GM19193 (cell line): ENCODE results near the gene TUBGCP3.

Source experiments
- POLR2A ChIP-seq: IDR thresholded peaks from 4 replicates; pipeline ENCODE4 v1.6.1; 2011; ENCODE audit not compliant: insufficient read depth, insufficient read length; ENCODE audit errors: extremely low read depth

TUBGCP3 gene

GRCh38 chr13:112592181-112592580, 4.2 kb upstream of the TUBGCP3 start:
- TF ChIP-seq POLR2A: no peak

DNA sequence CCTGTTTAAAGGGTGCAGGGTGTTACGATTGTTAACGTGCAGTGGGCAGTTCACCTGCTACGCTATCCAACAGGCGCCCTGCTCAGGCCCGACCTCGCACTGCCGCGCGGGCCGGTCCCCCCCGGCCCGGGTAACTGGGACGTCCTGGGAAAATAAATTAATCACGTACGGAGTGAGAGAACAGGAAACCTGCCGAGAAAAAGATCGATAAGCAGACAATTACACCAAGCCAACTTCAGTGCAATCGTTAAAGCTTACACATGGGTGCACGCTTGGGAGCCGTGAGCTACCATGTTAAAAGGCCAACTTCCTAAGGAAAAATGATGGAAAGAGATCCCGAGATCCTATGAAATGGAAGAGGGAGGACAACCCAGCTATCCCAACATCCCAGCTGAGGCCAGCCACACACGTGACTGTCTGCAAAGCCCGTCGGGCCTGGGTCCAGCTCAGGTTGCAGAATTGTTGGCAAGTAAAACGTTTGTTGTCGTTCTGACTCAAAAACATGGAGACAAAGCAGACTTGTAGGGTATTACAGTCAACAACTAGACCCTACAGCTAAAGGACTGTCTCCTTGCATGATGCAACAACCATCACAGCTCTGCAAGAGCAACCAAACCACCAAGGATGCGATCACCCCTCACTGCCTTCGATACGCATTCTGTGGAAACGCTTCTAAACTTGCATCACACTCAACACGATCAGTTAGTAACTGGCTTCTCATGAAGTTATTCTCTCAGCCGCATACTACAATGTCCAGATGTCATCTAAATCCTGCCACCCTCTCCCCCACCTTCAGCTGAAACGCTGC, 741 bp upstream of the TUBGCP3 start:
- TF ChIP-seq POLR2A: no peak

- no peak for TF ChIP-seq POLR2A
Observed at GRCh38 chr13:112587212-112587763, 665 bp downstream of the TUBGCP3 start.

DNA sequence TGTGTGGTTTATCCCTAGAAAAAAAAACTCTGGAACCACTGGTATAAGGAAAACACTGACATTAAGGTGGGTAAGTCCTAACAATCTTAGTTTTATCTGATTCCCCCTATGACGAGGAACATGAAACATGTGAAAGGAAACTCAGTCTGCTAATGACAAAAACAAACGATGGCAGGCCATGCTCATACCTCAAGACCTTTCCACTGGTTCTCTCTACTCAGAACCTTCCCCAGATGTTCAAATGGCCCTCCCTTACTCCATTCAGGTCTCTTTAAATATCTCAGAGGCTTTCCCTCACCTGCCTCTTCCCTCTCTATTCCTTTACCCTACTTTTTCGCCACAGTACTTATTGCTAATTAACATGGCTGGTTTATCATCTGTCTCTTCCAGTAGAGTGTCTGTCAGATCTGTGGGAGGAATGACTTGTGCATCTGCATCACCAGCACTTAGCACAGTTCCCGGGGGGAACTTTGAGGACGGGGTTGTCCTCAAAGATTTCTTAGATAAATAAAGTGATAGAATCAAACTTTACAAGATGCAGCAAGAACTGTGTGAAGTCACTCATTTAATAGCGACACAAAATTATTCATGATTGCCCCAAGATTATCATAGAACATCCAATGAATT, 1.5 kb downstream of the TUBGCP3 start:
- no peak for TF ChIP-seq POLR2A

- no peak for TF ChIP-seq POLR2A
Observed at GRCh38 chr13:112583592-112584277, 4.2 kb downstream of the TUBGCP3 start.

GRCh38 chr13:112582263-112582662, 5.7 kb downstream of the TUBGCP3 start:
- no peak for TF ChIP-seq POLR2A

DNA sequence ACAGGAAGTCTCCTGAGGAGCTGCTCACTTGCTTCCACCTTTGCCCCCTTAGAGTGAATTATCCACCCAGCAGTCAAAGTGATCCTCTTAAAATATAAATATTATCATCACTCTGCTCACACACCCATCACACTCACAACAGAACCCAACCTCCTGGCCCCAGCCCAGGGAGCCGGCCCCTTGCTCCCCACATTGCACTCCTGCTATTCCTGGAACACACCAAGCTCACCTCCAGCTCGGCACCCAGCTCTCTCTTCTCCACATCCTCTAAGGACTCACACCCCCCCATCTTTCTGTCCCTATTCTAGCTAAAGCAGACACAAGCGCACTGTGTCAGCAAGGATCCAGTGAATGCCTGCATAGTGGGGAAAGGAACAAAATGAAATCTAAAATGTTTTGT, 7.0 kb downstream of the TUBGCP3 start:
- no peak for TF ChIP-seq POLR2A

DNA sequence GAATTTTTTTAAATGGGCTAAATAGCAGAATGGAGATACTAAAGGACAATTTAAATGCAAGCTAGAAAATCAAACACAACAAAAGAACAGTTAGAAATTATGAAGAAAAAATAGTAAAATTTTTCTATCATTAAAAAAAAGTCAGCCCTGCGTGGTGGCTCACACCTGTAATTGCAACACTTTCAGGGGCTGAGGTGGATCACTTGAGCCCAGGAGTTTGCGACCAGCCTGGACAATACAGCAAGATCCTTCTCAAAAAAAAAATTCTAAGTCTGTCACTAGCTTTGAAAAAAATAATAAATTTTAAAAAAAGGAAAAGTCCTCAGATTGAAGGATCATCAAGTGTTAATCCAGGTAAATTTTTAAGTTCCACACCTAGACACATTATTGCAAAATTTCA, 7.7 kb downstream of the TUBGCP3 start:
- TF ChIP-seq POLR2A: no peak

DNA sequence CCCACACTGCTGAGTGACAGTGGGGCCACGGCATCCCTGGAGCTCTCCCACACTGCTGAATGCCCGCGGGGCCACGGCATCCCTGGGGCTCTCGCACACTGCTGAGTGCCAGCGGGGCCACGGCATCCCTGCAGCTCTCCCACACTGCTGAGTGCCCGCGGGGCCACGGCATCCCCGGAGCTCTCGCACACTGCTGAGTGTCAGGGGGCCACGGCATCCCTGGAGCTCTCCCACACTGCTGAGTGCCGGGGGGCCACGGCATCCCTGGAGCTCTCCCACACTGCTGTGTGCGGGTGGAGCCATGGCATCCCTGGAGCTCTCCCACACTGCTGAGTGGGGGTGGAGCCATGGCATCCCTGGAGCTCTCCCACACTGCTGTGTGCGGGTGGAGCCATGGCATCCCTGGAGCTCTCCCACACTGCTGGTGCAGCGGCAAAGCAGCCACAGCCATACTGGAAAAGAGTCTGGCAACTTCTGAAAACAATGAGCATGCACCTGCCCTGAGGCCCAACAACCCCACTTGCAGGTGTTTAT, 8.6 kb downstream of the TUBGCP3 start:
- TF ChIP-seq POLR2A: no peak

DNA sequence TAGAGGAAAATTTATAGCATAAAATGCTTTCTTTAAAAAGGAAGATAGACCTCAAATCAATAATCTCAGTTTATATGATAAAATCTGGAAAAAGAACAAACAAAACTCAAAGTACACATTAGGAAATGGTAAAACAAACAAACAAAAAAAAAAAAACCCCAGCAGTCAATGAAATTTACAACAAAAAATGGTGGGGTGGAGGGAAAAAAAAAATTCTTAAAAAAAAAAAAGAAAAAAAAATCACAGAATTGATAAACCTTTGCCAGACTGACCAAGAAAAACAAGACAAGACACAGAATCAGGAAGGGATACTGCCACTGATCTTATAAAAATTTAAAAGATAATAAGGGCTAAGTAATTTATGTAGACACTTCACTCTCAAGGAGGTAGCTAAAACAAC, 11.2 kb downstream of the TUBGCP3 start:
- no peak for TF ChIP-seq POLR2A

DNA sequence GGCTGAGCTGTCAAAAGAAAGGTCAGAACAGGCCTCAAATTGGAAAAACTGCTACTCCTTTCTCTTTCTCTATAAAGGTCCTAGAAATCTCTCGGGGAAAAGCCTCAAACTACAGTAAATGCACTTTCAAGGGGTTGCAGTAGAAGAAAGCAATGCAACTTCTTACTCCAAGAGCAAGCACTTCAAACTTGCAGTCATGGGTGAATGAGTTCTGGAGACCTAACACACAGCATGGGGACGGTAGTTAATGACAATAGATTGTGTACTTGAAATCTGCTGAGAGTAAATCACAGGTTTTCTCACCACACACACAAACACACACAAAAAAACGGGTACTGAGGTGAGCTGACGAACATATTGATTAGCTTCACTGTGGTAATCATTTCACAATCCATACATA, 11.8 kb downstream of the TUBGCP3 start:
- no peak for TF ChIP-seq POLR2A

GRCh38 chr13:112575675-112576074, 12.3 kb downstream of the TUBGCP3 start:
- no peak for TF ChIP-seq POLR2A

- no peak for TF ChIP-seq POLR2A
Observed at GRCh38 chr13:112574834-112575613, 12.9 kb downstream of the TUBGCP3 start.

GRCh38 chr13:112574416-112574815, 13.5 kb downstream of the TUBGCP3 start:
- TF ChIP-seq POLR2A: no peak
